AG04449 (cell line): Measurements from ENCODE around the gene NR4A1.

Experiments
- CTCF ChIA-PET: fragments of 350-600 bp; formaldehyde crosslinking; extraction: SDS; loops from one replicate; lab custom pipeline; 2021; ENCODE audit warnings: antibody characterized with exemption; lab: Yijun Ruan, JAX
- POLR2A ChIA-PET: fragments of 400-600, 350-600 bp; formaldehyde crosslinking; extraction: SDS; loops from one replicate; lab custom pipeline; 2020; ENCODE audit warnings: antibody characterized with exemption, inconsistent platforms; lab: Yijun Ruan, JAX
- DNase-seq: peaks from one replicate; pipeline ENCODE4 v3.0.0-alpha.2; 2010; ENCODE audit warnings: low read depth, low spot score
- H3K4me3 ChIP-seq: 2 replicates; pipeline ENCODE4 v1.5.1; 2011; ENCODE audit warnings: low read depth, mild to moderate bottlenecking, control low read depth, low read length
- CTCF ChIP-seq: IDR thresholded peaks from one replicate; pipeline ENCODE4 v1.5.1; 2011; ENCODE audit warnings: mild to moderate bottlenecking, moderate library complexity, low read length, control low read depth, inconsistent platforms; ENCODE audit not compliant: insufficient read depth; ENCODE audit errors: missing control alignments

The NR4A1 gene

GRCh38 chr12:52023182-52023975, 27.9 kb upstream of the NR4A1 start:
- CTCF ChIA-PET = interaction anchor here (0.6 to 32.6 kb wide), 26 partner anchors 2 to 857 kb away, joined by 3 to 1695 read pairs (median 4); partner anchors contain the start of genes ANKRD33, ATG101, NR4A1 and SMIM41
- TF ChIP-seq CTCF = peak; percentile 98
- DNase-seq = no peak
- POLR2A ChIA-PET = interaction anchor here (0.6 to 1.0 kb wide), 2 partner anchors 9 to 17 kb away, joined by 3 read pairs; partner anchors contain the start of gene TAMALIN
- H3K4me3 ChIP-seq = peak overlapping the region; percentile 59

GRCh38 chr12:52023976-52024688, 27.1 kb upstream of the NR4A1 start:
- POLR2A ChIA-PET = interaction anchor here (0.7 to 1.0 kb wide), 2 partner anchors 8 to 20 kb away, joined by 3 read pairs; no protein-coding TSS in a partner anchor
- CTCF ChIA-PET = interaction anchor here (0.7 to 32.6 kb wide), 23 partner anchors 1 to 856 kb away, joined by 3 to 1695 read pairs (median 7); partner anchors contain the start of genes ANKRD33, ATG101, NR4A1 and SMIM41
- H3K4me3 ChIP-seq = peak overlapping the region; percentile 59
- TF ChIP-seq CTCF = no peak
- no peak for DNase-seq

- no peak for DNase-seq
- TF ChIP-seq CTCF = no peak
- CTCF ChIA-PET = interaction anchor here (0.7 to 32.6 kb wide), 37 partner anchors 0 to 958 kb away, joined by 3 to 1695 read pairs (median 5); partner anchors contain the start of genes ANKRD33, ATG101, NR4A1 and SMIM41
- no peak overlapping the region for H3K4me3 ChIP-seq
- POLR2A ChIA-PET = interaction anchor here (0.7 to 1.4 kb wide), 5 partner anchors 15 to 64 kb away, joined by 3 to 7 read pairs (median 3); no protein-coding TSS in a partner anchor
Measured at GRCh38 chr12:52024845-52025230, 26.4 kb upstream of the NR4A1 start.

GRCh38 chr12:52026263-52026662, 25.0 kb upstream of the NR4A1 start:
- CTCF ChIA-PET = interaction anchor here (0.9 to 32.6 kb wide), 27 partner anchors 1 to 858 kb away, joined by 3 to 1695 read pairs (median 11); partner anchors contain the start of genes ANKRD33, ATG101, NR4A1 and SMIM41
- H3K4me3 ChIP-seq = no peak overlapping the region

GRCh38 chr12:52027085-52027843, 24.0 kb upstream of the NR4A1 start:
- TF ChIP-seq CTCF = no peak
- POLR2A ChIA-PET = no interaction called here
- CTCF ChIA-PET = interaction anchor here (0.8 to 32.6 kb wide), 11 partner anchors 12 to 857 kb away, joined by 3 to 1695 read pairs (median 155); partner anchors contain the start of genes ANKRD33, ATG101, NR4A1 and SMIM41
- H3K4me3 ChIP-seq = no peak overlapping the region
- no peak for DNase-seq

More at GRCh38 chr12:52026263-52026662, 25.0 kb upstream of the NR4A1 start:
- POLR2A ChIA-PET = interaction anchor here (1.2 kb wide), 1 partner anchor 57 kb away, joined by 4 read pairs; no protein-coding TSS in a partner anchor
- DNase-seq = no peak
- TF ChIP-seq CTCF = no peak
